DMS153 (cell line): ENCODE data around the gene LRRC51.
"Not testable (repeated sequence)": the region's sequence is repeated elsewhere in the genome, so short reads cannot be mapped to it uniquely, and the experiment has no call there.

ENCODE experiments used
- DNase-seq: peaks from one replicate; lab custom pipeline; 2025; lab: John Stamatoyannopoulos, UW

LRRC51 gene

GRCh38 chr11:72141066-72141465 lies 60.4 kb downstream of the LRRC51 start:
- DNase-seq = no peak

DNA sequence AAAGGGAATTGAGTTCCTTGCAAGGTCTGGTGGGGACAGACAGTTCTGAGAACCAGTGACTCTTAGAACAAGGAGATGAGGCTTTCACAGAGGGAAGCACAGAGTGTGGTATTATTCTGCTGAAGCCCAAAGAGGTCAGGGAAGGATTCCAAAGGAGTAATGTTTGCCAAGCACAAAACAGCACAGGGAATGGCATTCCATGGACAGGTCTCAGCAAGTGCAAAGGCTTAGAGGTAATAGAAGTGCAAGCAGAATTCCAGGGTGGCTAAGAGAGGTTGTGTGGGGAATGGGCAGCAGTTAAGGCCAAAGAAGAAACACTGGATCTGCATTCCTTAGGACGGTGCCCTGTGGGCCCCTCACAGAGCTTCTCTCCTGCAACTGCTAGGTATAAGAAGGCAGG lies 61.4 kb downstream of the LRRC51 start:
- not testable (repeated sequence) for DNase-seq

GRCh38 chr11:72142543-72142942 lies 61.9 kb downstream of the LRRC51 start:
- not testable (repeated sequence) for DNase-seq

- DNase-seq = no peak
Observed at GRCh38 chr11:72144807-72145565, 64.3 kb downstream of the LRRC51 start.
